Colonic mucosa (tissue), 4 donors: ENCODE measurements around the gene DMP1. TPM values are rescaled to one million over a fixed set of nuclear protein-coding genes. Genes with fewer than 3 reads are reported as not detected.

Experiments used
- DNase-seq: peaks from one replicate; pipeline ENCODE4 v3.0.0-alpha.2; 2020
- H3K27ac ChIP-seq: fragments of 200-600 bp; one replicate; pipeline ENCODE4 v1.8.0; 2021
- H3K27me3 ChIP-seq: fragments of 200-600 bp; one replicate; pipeline ENCODE4 v1.8.0; 2021
- H3K36me3 ChIP-seq: fragments of 200-600 bp; one replicate; pipeline ENCODE4 v1.8.0; 2021
- H3K4me1 ChIP-seq: fragments of 200-600 bp; one replicate; pipeline ENCODE4 v1.8.0; 2021; ENCODE audit warnings: mild to moderate bottlenecking
- H3K4me3 ChIP-seq: fragments of 200-600 bp; one replicate; pipeline ENCODE4 v1.8.0; 2021
- H3K9ac ChIP-seq, 2 donors: one replicate each; pipeline ENCODE4 v1.7.0; 2013; ENCODE audit warnings: control low read depth in 2 of 2, low read depth in 2 of 2, low read length in 2 of 2
- H3K9me3 ChIP-seq: fragments of 200-600 bp; one replicate; pipeline ENCODE4 v1.8.0; 2021
- CTCF ChIP-seq: fragments of 200-600 bp; IDR thresholded peaks from one replicate; pipeline ENCODE4 v1.8.0; 2022; ENCODE audit warnings: antibody characterized with exemption, mild to moderate bottlenecking
- intact Hi-C: fragments of 100-400 bp; cut with DNase I; formaldehyde crosslinking; loops from one replicate; pipeline ENCODE4 v1.14.1; 2022
- total RNA-seq, 2 donors: library from RNA; stranded (reverse); fragmentation: NEBNext Ultra II Directional in 1 of 2; extraction: Animal tissue kit (Norgen Biotek cat#: 25700) in 1 of 2; gene quantifications; one replicate each; pipeline ENCODE4 v1.2.1, GENCODE V29; 2021
- donor health status: healthy.
- donor health status: DM: no; HTN: no; CAD: no.
- donor health status: DM: no; HTN: no; CAD: no.

The DMP1 gene
- total RNA-seq, 2 donors from 2014 or later, result not detected

- no peaks in the 10 kb centered on the region for H3K27me3 ChIP-seq
- intact Hi-C loops, result no loop called here
- no peak for TF ChIP-seq CTCF
Measured at GRCh38 chr4:87633243-87633642, 16.8 kb upstream of the DMP1 start.

GRCh38 chr4:87644286-87644685 is 5.8 kb upstream of the DMP1 start:
- no peak overlapping the region for H3K27ac ChIP-seq
- H3K27me3 ChIP-seq, result no peaks in the 10 kb centered on the region
- H3K9me3 ChIP-seq, result no peaks in the 10 kb centered on the region
- no peak for TF ChIP-seq CTCF
- H3K4me1 ChIP-seq, result no peaks in the 10 kb centered on the region
- no peak overlapping the region for H3K4me3 ChIP-seq
- no peak for DNase-seq
- no peaks in the 10 kb centered on the region for H3K36me3 ChIP-seq
- no peak overlapping the region for H3K9ac ChIP-seq
- intact Hi-C loops, result no loop called here

More at GRCh38 chr4:87633243-87633642, 16.8 kb upstream of the DMP1 start:
- no peak overlapping the region for H3K27ac ChIP-seq
- no peak overlapping the region for H3K4me3 ChIP-seq
- H3K36me3 ChIP-seq, result no peaks in the 10 kb centered on the region
- DNase-seq, result no peak
- no peaks in the 10 kb centered on the region for H3K4me1 ChIP-seq
- H3K9me3 ChIP-seq, result no peaks in the 10 kb centered on the region
- no peak overlapping the region for H3K9ac ChIP-seq

GRCh38 chr4:87650938-87651337 is 858 bp downstream of the DMP1 start:
- intact Hi-C loops, result no loop called here
- H3K4me3 ChIP-seq, result no peak overlapping the region
- no peak for TF ChIP-seq CTCF

GRCh38 chr4:87651941-87652340 is 1.9 kb downstream of the DMP1 start:
- H3K4me3 ChIP-seq, result no peak overlapping the region
- no peaks in the 10 kb centered on the region for H3K27me3 ChIP-seq
- no peak overlapping the region for H3K9ac ChIP-seq
- intact Hi-C loops, result no loop called here
- H3K4me1 ChIP-seq, result no peaks in the 10 kb centered on the region
- H3K9me3 ChIP-seq, result no peaks in the 10 kb centered on the region
- no peak overlapping the region for H3K27ac ChIP-seq
- no peak for DNase-seq
- TF ChIP-seq CTCF, result no peak
- H3K36me3 ChIP-seq, result no peaks in the 10 kb centered on the region

More at GRCh38 chr4:87650938-87651337, 858 bp downstream of the DMP1 start:
- Histone ChIP-seq H3K9me3 (no peaks in the 10 kb centered on the region), H3K9ac (no peak overlapping the region), H3K36me3 (no peaks in the 10 kb centered on the region), H3K27ac (no peak overlapping the region), H3K4me1 (no peaks in the 10 kb centered on the region), H3K27me3 (no peaks in the 10 kb centered on the region)
- no peak for DNase-seq

GRCh38 chr4:87654487-87655044 is 4.5 kb downstream of the DMP1 start:
- intact Hi-C loops, result no loop called here
- no peak overlapping the region for H3K27ac ChIP-seq
- H3K4me3 ChIP-seq, result no peak overlapping the region
- no peaks in the 10 kb centered on the region for H3K36me3 ChIP-seq
- H3K9ac ChIP-seq, result no peak overlapping the region
- no peak for TF ChIP-seq CTCF
- no peaks in the 10 kb centered on the region for H3K27me3 ChIP-seq
- no peak for DNase-seq
- H3K9me3 ChIP-seq, result no peaks in the 10 kb centered on the region
- no peaks in the 10 kb centered on the region for H3K4me1 ChIP-seq
